NCI-H2107 treated with DMSO at 0.1 percent for 48 hours (cell line): ENCODE data around the gene NPPC.
"Not testable (repeated sequence)": the region's sequence is repeated elsewhere in the genome, so short reads cannot be mapped to it uniquely, and the experiment has no call there.

Source experiments
- DNase-seq: peaks from one replicate; lab custom pipeline; 2025; ENCODE audit not compliant: unreplicated experiment; lab: John Stamatoyannopoulos, UW

The NPPC gene, protein sequence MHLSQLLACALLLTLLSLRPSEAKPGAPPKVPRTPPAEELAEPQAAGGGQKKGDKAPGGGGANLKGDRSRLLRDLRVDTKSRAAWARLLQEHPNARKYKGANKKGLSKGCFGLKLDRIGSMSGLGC

DNA sequence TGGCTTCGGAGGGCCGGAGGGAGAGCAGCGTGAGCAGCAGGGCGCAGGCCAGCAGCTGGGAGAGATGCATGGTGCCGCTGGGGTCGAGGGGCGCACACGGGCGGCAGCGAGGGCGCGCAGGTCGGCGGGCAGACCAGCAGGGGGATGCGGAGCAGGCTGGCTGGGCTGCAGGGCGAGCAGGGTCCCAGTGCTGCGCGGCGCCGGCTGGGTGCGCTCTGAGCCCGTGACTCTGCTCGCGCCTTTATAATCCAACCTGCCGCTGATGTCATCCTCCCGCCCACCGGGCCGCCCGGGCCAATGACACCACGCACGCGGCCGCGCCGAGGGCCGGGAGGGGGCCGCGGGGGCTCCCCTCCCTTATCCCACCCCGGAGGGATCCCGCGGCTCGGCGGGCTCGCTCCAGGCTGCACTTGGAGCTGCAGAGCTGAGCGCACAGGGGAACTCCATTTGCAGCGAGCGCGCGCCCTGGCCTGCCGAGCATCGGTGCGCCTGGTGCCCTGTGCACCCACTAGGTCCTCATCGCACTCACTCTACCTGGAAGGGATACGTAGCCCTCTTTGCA lies at the start of gene NPPC:
NPPC (minus strand) TSS at position 217 of the 562 bp plus-strand sequence; CDS start at position 70, 147 bp downstream.
- peak; percentile 12 for DNase-seq

DNA sequence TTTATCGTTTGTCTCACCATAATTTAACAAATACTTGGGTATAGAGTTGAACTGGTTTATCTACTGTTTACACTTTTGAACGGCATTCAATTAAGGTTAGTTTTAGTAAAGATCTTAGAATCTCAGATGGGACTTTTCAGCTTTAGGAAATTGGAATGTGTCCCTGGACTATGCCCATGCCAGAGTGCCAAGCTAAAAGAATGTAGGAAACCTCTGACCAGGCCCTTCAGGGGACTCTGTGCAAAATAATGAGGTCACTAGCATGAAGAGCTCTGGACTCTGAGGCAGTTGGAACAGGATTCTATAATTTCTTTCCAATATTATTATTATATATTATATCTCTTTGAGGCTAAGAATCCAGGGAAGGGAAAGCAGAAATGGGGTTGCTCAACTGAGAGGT lies 48.8 kb upstream of the NPPC start:
- DNase-seq = no peak

DNA sequence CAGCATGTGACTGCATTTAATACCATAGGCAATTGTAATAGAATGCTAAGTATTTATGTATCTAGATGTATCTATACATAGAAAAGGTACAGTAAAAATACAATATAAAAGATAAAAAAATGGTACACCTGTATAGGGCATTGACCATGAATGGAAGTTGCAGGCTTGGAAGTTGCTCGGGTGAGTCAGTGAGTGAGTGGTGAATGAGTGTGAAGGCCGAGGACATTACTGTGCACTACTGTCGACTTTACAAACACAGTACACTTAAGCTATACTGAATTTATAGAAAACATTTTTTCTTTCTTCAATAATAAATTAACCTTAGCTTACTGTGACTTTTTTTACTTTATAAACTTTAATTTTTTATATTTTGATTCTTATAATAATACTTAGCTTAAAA lies 44.3 kb upstream of the NPPC start:
- no peak for DNase-seq

DNA sequence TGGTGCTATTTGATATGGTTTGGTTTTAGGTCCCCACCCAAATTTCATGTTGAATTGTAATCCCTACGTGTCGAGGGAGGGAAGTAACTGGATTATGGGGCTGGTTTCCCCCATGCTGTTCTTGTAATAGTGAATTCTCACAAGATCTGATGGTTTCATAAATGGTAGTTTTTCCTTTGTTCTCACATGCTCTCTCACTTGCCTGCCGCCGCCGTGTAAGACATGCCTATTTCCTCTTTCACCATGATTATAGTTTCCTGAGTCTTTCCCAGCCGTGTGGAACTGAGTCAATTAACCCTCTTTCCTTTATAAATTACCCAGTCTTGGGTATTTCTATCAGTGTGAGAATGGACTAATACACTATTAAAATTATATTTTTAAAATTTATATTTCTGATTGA lies 42.6 kb upstream of the NPPC start:
- DNase-seq = no peak

DNA sequence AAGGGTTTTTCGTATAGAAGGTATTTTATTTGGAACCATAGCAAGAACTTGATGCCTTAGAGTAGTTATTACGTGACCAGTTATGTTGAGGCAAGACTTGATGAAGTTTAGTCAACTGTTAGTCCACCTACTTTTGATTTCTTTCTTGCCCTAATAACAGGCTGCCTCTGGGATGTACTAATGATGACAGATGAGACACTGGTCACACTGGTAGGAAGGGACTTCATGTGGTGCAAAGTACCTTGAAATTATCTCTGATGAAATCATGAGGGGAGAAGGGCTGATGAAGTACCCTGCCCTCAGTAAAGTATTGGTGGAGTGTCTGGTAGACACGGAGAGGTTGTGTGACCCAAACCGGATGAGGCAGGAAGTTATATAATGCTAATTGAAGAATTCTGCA lies 40.7 kb upstream of the NPPC start:
- no peak for DNase-seq

DNA sequence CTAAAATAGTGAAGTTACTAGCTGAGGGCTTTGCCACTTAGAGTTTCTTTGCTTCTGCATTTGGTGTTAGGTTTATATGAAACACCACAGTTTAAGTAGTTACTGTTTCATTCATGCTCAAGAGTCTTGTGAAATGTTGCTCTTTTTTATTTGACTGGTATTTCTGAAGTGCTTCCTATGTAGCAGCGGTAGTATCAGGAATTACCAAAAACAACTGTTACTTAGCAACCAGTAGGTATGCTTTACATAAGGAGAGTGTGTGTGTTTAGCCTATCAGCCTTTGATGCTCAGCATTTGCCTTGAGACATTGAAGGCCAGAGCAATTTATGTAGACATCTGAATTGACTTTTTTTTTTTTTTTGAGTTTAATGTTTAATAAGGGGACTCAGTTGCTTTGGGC lies 38.9 kb upstream of the NPPC start:
- DNase-seq = peak; percentile 5

DNA sequence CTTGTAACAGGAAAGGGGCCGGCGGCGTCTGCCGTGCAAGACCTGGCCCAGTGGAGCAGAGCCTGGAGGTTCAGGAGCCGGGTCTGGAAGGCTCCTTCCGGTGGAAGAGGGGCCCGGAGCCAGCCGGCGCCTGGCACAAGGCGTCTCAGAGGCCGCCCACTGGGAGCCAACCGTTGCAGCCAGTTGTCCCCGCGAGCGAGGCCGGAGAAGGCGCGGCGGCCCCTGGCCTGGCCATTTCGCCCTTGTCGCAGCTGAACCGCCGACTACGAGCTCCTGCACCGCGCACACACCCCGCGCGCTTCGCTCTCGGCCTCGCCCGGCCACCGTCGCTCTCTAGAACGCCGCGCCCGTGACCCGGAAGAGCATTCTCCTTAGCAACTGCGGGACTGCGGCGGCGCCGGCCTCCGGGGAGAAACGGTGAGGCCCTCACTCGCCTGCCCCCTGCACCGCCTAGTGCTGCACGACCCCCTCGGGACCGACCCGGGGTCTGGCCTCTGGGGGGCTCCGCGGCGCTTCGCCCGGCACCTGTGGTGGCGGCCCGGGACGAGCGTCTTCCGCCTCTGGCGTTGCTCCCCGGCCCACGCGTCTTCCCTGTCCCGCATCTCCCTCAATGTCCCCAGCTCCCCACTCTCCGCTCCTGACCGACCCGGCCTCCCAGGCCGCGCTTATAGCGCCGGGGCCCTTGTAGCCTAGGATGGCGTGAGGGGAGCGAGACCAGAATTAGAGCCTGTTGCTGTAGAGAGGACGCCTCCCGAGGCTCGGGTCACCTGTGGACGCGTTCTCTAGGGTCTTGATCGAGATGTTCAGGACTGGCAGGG lies 35.4 kb upstream of the NPPC start, which contains the start of gene DIS3L2:
DIS3L2 (plus strand) TSS at position 365 of the 818 bp plus-strand sequence. CDS start 53,215 bp downstream, outside the sequence.
- peak; percentile 27 for DNase-seq

DNA sequence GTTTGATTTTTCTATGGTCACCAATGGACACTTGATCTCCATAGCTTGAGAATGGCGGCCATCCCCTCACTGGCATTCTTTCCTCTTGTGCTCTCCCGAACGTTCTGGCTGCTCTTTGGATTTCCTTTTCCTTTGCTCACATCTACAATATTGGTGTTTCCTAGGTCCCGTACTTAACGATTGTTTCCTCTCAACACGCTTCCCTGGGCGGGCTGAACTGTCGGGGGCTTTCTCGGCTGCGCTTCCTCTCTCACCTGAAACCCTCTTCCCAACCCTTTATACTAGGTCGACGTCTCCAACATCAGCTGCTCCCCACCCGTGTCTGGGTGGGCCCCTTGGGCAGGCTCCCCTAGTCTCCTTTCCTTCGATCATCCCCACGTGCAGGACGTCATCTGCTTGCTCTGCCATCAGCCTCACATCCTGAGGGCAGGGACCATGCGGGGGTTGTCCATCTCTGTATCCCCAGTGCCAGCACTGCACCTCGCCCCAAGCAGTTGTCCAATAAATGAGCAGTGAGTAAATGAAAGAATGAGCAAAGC lies 34.7 kb upstream of the NPPC start:
- no peak for DNase-seq

DNA sequence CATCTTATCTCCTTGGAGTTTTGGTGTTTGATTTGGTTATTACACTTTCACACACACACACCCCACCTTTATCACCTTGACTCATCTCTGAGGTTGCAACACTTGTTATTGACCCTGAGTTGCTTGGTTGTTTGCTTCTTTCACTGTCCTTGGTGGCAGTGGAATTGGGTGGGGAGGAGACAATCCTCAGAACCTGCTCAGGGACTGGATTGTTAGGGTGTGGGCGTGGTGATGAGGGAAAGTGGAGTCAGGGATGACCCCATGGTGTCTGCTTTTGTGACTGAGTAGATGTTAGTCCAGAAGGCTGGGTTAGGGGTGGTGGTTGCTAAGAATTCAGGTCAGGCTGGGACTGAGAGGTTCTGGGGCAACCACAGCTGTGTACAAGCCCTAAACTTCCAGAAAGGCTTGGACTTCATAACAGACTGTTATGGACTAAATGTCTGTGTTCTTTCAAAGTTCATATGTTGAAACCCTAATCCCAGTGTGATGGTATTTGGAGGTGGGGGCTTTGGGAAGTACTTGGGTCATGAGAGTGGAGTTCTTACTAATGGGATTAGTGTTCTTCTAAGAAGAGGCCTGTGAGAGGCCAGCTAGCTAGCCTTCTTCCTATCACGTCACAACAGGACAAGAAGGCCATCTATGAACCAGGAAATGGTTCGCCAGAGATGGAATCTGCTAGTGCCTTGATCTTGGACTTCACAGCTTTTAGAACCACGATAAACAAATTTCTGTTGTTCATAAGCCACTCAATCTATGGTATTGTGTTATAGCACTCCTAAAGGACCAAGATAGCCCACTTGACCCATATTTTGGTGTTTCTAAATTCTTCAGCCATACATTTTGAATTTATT lies 31.9 kb upstream of the NPPC start:
- no peak for DNase-seq

DNA sequence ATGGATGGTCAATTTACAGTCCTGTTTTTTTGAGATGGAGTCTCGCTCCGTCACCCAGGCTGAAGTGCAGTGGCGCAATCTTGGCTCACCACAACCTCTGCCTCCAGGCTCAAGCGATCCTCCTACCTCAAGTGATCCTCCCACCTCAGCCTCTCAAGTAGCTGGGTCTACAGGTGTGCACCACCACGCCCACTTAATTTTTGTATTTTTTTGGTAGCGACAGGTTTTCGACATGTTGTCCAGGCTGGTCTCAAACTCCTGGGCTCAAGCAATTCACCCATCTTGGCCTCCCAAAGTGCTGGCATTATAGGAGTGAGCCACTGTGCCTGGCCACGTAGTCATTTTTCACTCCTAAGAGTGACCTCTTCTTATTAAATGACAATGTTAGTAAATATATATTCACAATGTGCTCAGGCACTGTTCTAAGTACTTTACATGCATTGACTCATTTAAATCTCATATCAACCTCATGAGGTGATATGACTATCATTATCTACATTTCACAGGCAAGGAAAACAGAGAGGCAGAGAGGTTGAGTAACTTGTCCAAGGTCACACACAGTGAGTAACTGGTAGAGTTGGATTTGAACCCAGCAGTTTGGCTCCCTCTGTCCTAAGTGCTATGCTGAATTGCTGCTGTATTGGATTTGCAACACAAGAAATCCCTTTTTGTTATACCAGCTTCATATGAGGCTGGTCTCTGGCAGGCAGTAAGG lies 29.7 kb upstream of the NPPC start:
- DNase-seq = no peak

DNA sequence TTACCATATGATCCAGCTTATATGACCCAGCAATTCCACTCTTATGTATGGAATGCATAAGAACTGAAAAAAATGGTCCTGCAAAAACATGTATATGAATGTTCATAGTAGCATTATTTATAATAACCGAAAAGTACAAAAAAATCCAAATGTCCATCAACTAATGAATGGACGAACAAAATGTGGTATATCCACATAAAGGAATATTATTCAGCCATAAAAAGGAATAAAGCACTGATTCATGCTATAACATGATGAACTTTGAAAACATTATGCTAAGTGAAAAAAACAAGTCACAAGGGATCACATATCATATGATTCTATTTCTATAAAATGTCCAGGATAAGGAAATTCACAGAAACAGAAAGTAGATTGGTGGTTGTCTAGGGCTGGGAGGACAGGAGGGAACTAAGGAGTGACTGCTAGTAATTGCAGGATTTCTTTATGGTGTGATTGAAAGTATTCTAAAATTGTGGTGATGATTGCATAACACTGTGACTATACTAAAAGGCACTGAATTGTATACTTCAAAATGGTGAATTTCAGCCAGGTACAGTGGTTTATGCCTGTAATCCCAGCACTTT lies 25.3 kb upstream of the NPPC start:
- no peak for DNase-seq

DNA sequence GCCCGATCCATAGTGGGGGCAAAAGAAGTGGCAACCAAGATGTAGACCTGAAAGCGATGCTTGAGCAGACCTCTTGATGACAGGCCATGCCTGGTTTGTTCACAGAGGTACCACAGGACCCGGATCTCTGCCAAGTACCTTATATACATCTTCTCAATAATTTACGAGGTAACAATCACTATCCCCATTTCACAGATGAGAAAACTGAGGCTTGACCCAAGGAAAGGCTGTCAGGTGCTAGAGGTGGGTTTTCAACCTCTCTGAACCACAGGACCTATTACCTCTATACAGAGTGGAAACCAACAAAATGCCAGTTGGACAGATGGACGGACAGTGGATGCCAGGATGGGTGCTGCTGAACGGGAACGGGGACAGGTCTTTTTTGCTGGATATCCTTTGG lies 21.5 kb upstream of the NPPC start:
- no peak for DNase-seq

DNA sequence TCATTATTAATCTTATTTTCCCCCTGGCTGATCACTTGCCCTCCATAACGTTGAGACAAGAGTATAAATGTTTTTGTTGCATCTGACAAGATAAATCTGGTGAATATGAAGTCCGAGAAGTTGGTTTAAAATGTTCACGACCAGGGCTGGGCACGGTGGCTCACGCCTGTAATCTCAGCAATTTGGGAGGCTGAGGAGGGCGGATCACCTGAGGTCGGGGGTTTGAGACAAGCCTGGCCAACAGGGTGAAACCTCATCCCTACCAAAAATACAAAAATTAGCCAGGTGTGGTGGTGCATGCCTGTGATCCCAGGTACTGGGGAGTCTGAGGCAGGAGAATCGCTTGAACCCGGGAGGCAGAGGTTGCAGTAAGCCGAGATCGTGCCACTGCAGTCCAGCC lies 20.9 kb upstream of the NPPC start:
- not testable (repeated sequence) for DNase-seq

DNA sequence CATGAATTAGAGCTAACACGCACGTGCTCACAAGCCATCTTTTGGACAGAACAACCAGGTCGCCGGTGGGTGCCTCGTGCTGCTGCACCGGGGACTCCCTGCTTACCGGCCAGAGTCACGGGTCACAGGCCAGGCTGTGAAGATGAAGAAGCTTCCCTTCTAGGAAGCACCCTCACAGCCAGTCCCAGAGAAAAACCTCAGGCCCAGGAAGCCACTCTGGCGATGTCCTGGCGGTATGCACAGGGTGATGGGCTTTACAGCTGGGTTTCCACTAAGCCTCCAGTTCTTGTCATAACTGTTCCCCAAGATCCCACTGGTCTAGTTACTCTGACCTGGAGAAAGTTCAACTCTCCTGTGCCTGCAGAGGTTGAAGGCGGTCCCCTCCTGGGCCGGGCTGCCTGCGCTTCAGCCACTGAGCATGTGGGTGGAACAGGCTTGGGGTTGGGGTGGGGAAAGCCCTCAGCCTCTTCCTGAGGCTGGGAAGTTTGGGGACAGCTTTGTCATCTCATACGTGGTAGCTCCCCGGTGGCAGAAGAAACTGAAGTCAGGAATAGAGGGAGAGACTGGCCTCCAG lies 20.1 kb upstream of the NPPC start:
- no peak for DNase-seq

DNA sequence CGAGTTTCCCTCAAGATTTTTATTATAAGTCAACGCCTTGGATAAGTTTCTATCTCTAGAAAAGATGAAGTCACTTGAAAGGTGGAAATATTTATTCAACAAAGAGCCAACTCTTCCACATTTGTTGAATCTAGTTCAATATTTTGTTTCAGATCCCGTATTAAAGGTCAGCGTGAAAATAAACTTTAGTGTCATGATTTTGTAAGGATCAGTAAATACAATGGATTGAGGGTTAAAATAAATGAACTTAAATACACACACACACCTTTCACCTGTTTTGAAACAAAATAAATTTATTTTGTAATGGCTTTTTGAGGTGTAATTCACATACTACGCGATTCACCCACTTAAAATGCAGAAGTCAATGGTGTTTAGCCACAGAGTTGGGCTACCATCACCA lies 16.0 kb upstream of the NPPC start:
- no peak for DNase-seq

DNA sequence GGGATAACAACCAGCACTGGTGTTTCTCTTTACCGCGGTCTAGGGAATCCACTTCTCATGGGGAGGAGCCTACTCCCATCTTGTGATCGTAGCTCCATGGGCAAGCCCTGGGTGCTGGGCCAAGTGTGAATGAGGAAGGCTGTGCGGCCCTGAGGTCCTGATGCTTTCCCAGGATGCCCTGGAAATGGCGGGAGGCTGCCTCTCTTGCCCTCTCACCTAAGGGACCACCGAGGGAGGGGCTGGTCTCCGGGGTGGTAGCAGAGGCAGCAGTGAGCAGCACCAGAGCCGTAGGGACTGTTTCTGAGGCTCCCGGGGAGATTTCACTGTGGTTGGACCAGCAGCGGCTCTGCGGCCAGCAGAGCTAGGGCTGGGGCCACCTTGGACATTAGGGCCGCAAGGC lies 15.5 kb upstream of the NPPC start:
- DNase-seq = no peak

DNA sequence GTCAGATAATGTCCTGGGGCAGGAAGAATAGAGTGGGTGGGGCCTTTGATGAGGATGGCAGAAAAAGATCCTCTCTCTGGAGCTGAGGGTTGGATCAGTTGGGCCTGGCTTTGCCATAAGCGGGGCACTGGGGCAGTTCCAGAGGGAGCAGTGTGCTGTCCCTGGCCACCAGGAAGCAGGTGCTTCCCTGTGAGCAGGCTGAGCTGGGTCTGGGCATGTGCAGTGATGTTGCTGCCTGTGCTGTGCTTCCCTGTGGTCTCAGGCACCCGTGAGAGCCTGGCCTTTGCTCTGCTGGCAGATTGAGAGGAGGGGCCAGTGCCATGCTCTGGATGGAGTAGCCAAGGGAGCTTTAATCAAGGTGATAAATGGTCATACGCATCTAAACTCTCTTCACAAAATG lies 14.6 kb upstream of the NPPC start:
- no peak for DNase-seq

DNA sequence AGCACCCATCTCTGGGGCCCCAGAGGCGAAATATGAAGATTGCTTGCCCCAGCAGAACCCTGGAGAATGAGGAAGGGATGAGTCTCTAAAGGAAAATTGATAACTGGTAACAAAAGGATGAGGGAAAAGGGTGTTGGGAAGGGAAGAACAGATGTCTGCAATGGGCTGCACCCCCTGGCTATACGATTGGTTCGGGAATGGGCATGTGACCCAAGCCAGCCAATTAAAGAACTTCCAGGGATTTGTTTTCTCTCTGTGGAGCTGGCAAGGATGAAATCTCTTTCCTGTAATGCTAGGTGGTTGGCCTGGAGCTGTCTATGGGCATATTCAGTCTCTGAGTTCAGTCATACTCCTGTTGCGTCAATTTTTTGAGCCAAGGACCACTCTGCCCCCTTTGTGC lies 12.8 kb upstream of the NPPC start:
- no peak for DNase-seq

DNA sequence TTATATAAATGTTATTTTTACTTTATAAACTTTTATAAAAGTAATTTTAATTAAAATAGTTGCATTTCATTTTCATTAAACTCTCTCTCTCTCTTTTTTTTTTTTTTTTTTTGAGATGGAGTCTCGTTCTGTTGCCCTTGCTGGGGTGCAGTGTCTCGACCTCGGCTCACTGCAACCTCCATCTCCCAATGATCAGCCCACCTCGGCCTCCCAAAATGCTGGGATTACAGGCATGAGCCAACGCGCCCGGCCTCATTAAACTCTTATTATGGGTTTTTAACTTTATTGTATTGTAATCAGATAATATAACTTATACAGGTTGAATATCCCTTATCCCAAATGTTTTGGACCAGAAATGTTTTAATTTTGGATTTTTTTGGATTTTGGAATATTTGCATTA lies 10.9 kb upstream of the NPPC start:
- no peak for DNase-seq

DNA sequence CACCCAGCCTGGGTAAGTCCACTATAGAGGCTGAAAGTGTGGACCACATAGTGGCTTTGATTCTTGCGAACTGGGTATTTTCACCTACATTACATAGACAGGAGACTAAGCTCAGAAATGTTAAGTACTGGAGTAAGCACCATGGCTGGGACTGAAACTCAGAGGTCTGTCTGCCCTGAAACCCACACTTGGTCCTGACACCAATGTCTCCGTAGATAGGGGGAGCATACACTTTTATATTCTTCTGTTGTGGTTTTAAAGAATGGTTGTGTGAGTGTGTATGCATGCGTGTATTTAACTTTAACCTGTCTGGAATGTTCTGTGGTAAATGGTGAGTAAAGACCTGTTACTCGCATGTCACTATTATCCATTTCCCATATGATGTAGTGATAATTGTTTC lies 10.3 kb upstream of the NPPC start:
- no peak for DNase-seq
